ENCODE measurements around the gene SLX4IP.
A peak's percentile ranks its signal among the peaks of the same experiment; 100 is the strongest.

SLX4IP gene

DNA sequence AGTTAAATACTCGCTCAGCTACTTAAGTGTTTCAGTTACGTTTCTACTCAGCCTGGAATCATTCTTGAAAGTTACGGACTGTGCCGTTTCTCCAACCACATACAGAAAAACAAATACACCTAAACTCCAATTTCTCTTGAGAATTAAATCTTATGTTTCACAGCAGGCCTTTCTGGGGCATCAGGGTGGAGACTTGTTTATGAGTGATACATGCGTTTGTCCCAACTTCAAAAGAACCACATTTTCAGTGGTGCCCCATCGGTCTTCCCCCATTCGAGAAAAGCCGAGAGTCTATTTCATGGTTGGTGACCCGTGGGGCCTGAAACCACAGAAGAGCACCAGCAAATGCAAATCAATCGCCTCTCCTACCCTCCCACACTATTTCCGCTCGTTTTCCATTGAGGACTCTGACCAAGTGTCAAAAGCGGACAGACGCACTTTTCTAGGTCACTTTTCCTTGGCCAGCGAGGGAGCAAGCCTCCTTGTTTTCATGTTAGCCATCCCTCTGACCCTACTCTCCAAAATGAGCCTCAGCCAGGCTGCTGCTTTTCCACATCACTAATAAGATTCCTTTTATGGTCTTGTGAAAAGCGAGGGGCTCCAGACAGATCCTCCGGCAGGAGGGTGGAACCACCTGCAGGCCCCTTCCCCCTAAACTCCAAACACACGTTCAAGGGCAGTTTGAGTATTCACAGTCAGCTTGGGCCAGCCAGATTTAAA, 235.6 kb downstream of the SLX4IP start:
- DNase-seq, result no peak

DNA sequence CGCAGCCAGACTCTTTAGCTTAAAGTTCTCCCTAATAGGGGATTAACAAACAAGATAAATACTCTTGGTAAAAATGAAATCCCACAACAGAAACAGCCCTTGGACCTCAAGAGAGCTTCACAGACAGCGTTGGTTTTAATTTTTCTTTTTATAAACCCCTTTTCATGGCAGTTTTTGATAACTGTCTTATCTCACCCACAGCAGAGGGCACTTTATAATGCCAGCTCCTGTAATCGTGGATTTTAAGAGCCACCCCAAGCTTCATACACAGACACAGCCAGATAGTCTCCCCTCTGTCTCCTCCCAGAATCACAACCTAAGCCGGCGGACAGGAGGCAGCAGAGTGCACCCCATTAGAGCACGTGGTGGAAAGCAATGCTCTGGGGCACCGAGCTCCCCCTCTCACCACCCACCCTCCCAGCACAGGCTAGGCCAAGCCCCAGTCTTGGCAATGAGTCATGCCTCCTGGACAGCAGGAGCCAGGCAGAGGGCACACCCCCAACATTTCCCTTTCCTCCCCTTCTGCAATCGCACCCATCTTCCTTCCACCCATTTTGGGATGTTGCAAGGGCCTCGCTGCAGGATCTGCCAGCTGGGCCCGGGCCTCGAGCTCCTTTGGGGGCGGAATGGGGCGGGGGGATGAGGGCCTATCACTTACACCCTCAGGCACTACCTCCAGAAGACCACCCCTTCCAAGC, 236.3 kb downstream of the SLX4IP start:
- DNase-seq, result peak in 1 of 2 donors; percentile 6

DNA sequence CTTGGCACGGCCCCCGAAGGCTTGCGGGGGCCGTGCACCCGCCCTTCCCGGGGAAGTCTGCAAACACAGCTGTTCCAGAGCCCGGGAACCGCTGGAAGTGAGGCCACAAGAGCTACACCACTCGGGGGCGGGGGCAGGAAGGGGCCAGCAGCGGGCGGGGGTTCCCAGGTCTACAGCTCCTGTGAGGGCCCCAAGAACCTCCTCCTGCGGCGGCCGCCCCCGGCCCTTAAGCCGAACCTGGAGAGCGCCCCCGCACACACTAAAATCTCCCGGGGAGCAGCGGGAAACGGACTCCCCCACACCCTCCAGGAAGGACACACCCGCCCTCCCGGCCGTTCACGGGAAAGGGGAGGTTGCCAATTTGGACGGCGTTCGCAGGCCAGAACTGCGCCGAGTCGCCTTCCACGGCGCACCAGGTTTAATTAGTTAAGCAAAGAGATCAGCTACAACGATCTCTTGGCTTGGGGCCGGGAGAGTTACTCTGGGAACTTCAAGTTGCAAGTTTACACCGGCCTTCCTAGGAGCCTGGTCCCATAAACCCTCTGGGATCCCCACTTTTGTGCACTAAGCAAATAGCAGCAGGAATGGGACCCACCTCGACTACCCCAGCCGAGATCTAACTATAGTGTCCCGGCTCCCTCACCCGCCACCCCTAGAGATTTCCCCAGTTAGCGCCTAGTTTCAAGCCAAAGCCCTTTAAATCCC, 237.0 kb downstream of the SLX4IP start:
- DNase-seq, result peak in 1 of 2 donors; percentile 10

DNA sequence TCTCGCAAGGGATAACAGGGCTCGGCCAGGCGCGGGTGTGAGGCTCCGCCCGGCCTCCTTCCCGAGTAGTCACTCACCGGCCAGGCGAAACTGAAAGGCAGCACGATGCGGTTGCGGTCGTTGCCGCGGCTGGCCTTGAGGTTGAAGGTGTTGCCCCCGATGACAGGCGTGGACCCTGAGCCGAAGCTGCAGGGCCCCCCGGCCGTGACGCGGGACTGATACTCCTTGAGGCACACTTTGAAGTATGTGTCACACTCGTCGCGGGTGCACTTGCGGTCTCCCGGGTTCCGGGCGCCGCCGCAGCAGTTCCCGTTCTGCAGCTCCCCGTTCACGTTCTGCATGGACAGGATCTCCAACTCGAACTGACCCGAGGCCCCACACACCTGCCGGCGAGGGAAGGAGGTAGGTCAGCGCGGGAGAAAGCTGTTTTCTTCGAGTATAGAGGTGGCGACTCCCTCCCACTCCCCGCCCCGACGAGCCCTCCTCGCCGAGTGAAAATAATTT, 237.6 kb downstream of the SLX4IP start:
- peak; percentile 19 to 29 for DNase-seq

DNA sequence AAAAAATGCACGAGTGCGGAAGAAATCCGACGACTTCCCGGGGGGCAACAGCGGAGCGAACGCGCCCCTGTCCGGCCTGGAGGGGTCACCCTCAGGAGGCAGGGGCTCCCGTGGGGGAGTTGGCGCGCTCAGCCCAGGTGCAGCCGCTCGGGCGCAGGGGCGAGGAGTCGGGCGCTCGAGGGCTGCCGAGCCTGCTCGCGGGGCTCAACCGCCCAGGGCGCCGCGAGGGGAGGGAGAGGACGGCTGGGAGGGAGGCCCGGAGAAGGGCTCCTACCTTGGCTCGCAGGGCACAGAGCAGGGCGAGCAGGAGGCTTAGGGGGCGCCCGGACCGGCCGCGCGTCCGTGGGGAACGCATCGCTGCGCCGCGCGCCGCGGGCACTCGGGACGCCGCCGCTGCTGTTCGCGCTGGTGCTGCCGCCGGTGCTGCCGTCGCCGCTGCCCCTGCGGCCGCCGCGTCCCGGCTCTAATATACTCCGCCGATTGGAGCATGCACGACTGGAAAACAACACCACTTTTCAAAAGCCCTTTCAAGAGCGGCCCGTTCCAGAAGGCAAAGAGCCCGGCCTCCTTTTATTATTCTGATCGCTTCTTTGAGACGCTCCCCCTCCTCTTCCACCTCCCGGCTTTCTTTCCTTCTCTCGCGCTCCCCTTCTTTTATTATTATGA, 238.2 kb downstream of the SLX4IP start:
- peak in 1 of 2 donors; percentile 8 for DNase-seq

DNA sequence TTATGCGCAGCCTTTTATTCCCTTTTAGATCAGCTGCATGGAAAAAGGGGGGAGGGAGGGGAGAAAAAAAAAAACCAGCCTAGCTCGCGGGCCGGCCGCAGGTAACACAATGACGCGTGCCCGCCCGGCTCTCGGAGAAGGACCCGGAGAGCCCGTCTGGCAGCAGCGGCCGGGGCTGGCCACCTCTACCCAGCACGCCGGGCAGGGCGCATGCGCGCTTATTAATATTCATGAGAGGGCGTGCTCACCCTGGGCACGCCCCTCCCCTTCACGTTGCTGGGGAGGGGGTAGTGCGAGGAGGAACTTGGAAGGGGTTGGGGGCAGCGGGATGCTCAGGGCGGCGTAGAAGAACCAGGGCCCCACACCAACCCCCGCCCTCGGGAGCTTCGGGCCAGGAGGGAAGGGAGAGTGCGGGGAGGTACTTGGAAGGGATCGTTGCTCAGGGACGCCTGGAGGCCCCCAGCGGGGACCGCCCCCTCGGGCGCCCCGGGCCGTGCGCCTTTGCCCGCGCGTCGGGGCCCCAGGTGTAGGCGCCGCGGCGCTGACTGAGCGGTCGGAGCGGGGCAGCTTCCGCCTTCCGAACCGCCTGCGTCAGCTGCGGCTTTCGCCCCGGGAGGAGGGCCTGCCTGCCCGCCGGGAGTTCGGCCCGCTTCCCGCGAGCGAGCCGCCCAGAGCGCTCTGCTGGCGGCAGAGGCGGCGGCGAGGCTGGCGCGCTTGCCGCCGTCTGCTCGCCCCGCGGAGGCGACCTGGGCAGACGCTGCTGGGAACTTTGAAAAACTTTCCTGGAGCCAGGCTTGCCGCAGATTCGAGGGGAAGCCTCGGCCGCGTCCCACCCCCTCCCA, 239.0 kb downstream of the SLX4IP start, which contains the start of gene JAG1:
Gene JAG1, minus strand, starts transcription at position 158 of the 842 bp plus-strand sequence. CDS start 469 bp downstream, outside the sequence.
- peak; percentile 54 to 61 for DNase-seq

DNA sequence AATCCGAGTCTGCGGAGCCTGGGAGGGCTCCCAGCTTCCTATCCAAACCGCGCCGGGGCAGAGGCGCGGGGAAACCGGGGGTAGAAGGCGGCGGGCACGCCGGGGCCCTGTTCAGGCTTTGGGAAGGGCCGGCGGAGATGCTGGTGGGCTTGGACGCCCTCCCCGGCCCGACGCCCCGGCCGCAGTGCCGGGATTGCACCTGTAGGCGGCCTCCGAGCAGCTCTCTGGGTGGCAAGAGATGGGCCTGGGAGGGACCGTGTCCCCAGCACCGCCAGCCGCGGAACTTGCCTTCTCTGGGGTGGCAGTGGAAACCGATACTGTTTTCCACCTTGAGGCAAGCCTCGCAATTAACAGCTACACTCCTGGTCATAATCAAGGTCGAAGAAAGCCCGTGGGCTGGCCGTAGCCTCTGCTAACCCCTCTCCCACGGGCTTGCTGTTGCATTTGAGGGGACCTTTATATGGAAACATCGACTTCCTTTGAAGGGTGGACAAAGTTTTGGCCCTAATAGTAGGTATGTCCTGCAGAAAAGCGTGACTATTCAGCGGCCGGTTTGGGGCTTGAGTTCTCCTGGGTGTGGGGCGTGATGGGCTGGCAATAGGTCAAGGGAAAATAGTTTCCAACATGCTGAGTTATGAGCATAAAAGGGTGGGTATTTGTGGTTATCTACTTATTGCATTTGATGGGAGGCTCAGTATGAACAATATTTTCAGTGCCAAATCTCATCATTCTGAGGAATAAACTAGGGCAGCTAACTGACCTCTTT, 239.8 kb downstream of the SLX4IP start:
- DNase-seq, result peak; percentile 26 to 39

DNA sequence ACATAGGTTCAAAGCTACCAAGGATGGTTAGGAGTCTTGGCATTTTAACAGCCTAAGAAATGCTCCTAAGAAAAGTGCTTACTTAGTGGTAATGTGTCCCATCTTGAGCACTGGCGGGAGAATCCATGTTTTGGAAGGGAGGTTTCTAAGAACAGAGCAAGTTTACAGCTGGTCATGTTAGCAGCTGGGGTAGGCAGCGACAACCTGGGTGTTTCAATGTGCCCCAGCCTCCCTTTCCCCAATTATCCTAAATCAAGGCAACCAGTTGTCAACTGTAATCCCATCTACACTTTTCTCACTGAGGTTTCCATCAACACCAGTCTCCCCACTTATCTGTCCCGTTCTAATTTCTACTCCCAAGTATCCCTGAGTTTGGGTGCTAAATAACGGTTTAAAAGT, 240.3 kb downstream of the SLX4IP start:
- no peak for DNase-seq

DNA sequence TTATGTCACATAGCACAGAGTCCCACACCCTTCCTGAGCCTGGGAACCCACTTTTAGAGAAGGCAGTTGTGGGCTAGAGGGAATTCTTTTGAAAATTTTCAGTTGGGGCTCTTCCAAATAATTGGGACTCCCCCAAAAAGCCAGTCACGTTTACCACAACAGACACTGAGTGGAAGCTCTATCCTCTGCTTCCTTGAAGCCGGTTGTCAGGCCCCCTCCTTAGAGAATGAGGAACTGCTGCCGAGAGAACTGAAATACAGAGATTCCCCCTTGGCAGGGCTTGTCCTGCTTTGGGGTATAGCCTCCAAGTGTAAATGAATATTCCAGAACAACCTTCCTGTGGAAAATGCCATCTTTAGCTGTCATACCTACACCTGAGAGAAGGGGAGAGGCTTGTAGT, 241.4 kb downstream of the SLX4IP start:
- no peak for DNase-seq
